ENCODE results near the gene GOLGA6L10.
"Not testable (repeated sequence)": the region's sequence is repeated elsewhere in the genome, so short reads cannot be mapped to it uniquely, and the experiment has no call there.

Gene GOLGA6L10

GRCh38 chr15:82362790-82363189 is 13.5 kb upstream of the GOLGA6L10 start:
- H3K9me3 Mint-ChIP-seq = not testable (repeated sequence)

DNA sequence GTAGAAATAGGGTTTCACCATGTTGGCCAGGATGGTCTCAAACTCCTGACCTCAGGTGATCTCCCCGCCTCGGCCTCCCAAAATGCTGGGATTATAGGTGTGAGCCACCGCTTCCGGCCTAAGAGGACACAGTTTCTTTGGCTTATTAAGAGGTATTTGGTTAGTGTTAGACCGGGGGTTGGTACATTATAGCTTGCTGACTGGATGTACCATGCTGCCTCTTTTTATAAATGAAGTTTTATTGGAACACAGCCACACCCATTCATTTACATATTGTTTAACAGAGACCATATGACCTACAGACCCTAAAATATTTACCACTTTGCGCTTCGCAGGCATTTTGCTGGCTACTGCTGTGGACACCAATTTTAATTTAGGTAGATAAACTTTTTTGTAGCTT is 11.3 kb upstream of the GOLGA6L10 start:
- not testable (repeated sequence) for DNase-seq (ENCODE audit: low spot score); H3K27ac Mint-ChIP-seq; H3K27me3 Mint-ChIP-seq (ENCODE audit: low read depth); H3K36me3 Mint-ChIP-seq (ENCODE audit: low read depth); H3K4me1 Mint-ChIP-seq (ENCODE audit: low read depth); H3K9me3 Mint-ChIP-seq; H3K4me3 Mint-ChIP-seq

More at GRCh38 chr15:82362790-82363189, 13.5 kb upstream of the GOLGA6L10 start:
- not testable (repeated sequence) for H3K4me1 Mint-ChIP-seq (ENCODE audit: low read depth); H3K36me3 Mint-ChIP-seq (ENCODE audit: low read depth); H3K27me3 Mint-ChIP-seq (ENCODE audit: low read depth); H3K27ac Mint-ChIP-seq; DNase-seq (ENCODE audit: low spot score); H3K4me3 Mint-ChIP-seq

- not testable (repeated sequence) for H3K27me3 Mint-ChIP-seq (ENCODE audit: low read depth); H3K4me1 Mint-ChIP-seq (ENCODE audit: low read depth); DNase-seq (ENCODE audit: low spot score); H3K36me3 Mint-ChIP-seq (ENCODE audit: low read depth); H3K9me3 Mint-ChIP-seq; H3K27ac Mint-ChIP-seq; H3K4me3 Mint-ChIP-seq
These were observed 5.8 kb upstream of the GOLGA6L10 start for GRCh38 chr15:82355055-82355454.

GRCh38 chr15:82354546-82354945 is 5.3 kb upstream of the GOLGA6L10 start:
- not testable (repeated sequence) for H3K4me3 Mint-ChIP-seq; H3K4me1 Mint-ChIP-seq (ENCODE audit: low read depth); H3K27me3 Mint-ChIP-seq (ENCODE audit: low read depth); DNase-seq (ENCODE audit: low spot score); H3K9me3 Mint-ChIP-seq; H3K27ac Mint-ChIP-seq; H3K36me3 Mint-ChIP-seq (ENCODE audit: low read depth)

DNA sequence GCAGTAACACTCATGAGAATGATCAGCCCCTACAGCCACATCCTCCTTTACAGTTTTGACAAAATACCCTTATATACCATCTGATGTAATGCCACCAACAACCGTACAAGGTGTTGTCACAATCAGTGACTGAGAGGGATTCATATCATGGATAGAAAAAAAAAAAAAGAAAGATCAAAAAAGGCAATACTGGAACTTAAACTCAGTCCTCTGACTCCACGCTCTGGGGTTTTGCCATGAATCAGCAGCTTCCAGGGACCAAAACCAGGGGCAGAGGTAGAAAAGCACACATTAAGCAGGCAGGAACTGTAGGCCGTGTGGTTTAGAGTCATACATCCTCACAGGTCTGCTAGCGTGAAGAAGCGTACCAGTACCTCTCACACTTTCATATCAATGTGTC is 1.6 kb downstream of the GOLGA6L10 start:
- H3K4me1 Mint-ChIP-seq (ENCODE audit: low read depth); H3K4me3 Mint-ChIP-seq; H3K9me3 Mint-ChIP-seq; H3K27me3 Mint-ChIP-seq (ENCODE audit: low read depth); H3K27ac Mint-ChIP-seq; H3K36me3 Mint-ChIP-seq (ENCODE audit: low read depth); DNase-seq (ENCODE audit: low spot score): not testable (repeated sequence)

GRCh38 chr15:82345176-82345575 is 4.1 kb downstream of the GOLGA6L10 start:
- H3K4me3 Mint-ChIP-seq; H3K27me3 Mint-ChIP-seq (ENCODE audit: low read depth); H3K27ac Mint-ChIP-seq; DNase-seq (ENCODE audit: low spot score); H3K9me3 Mint-ChIP-seq; H3K36me3 Mint-ChIP-seq (ENCODE audit: low read depth); H3K4me1 Mint-ChIP-seq (ENCODE audit: low read depth): not testable (repeated sequence)

GRCh38 chr15:82344421-82344820 is 4.9 kb downstream of the GOLGA6L10 start:
- DNase-seq (ENCODE audit: low spot score); H3K27ac Mint-ChIP-seq; H3K27me3 Mint-ChIP-seq (ENCODE audit: low read depth); H3K4me1 Mint-ChIP-seq (ENCODE audit: low read depth); H3K4me3 Mint-ChIP-seq; H3K9me3 Mint-ChIP-seq; H3K36me3 Mint-ChIP-seq (ENCODE audit: low read depth): not testable (repeated sequence)

GRCh38 chr15:82343851-82344250 is 5.4 kb downstream of the GOLGA6L10 start:
- not testable (repeated sequence) for H3K27me3 Mint-ChIP-seq (ENCODE audit: low read depth); H3K4me3 Mint-ChIP-seq; H3K9me3 Mint-ChIP-seq; H3K36me3 Mint-ChIP-seq (ENCODE audit: low read depth); H3K4me1 Mint-ChIP-seq (ENCODE audit: low read depth); H3K27ac Mint-ChIP-seq; DNase-seq (ENCODE audit: low spot score)

- not testable (repeated sequence) for H3K4me1 Mint-ChIP-seq (ENCODE audit: low read depth); H3K27me3 Mint-ChIP-seq (ENCODE audit: low read depth); H3K4me3 Mint-ChIP-seq; H3K9me3 Mint-ChIP-seq; DNase-seq (ENCODE audit: low spot score); H3K27ac Mint-ChIP-seq; H3K36me3 Mint-ChIP-seq (ENCODE audit: low read depth)
These were observed 6.5 kb downstream of the GOLGA6L10 start for GRCh38 chr15:82342632-82343374.

- H3K36me3 Mint-ChIP-seq (ENCODE audit: low read depth); H3K27me3 Mint-ChIP-seq (ENCODE audit: low read depth); H3K4me3 Mint-ChIP-seq; DNase-seq (ENCODE audit: low spot score); H3K4me1 Mint-ChIP-seq (ENCODE audit: low read depth); H3K27ac Mint-ChIP-seq; H3K9me3 Mint-ChIP-seq: not testable (repeated sequence)
These were observed 10.7 kb downstream of the GOLGA6L10 start for GRCh38 chr15:82338573-82338972.

DNA sequence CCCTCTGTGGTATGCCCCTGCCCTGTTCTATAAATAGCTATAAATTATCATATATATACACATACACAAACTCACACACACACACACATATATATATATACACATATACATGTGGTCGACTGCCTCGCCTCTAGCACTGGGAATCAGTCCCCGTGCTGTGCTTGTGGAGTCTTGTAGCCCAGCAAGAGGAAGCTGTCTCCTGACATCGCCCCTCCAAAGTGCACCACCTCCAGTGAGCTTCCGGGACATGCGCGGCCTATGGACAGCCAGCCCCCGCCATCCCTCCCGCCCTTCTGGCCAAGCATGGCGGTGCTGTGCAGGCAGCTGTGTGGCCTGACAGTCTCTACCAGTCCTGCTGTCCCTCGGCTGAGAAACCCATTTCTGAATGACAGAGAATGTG is 11.2 kb downstream of the GOLGA6L10 start:
- DNase-seq (ENCODE audit: low spot score); H3K9me3 Mint-ChIP-seq; H3K4me1 Mint-ChIP-seq (ENCODE audit: low read depth); H3K36me3 Mint-ChIP-seq (ENCODE audit: low read depth); H3K27me3 Mint-ChIP-seq (ENCODE audit: low read depth); H3K27ac Mint-ChIP-seq; H3K4me3 Mint-ChIP-seq: not testable (repeated sequence)

DNA sequence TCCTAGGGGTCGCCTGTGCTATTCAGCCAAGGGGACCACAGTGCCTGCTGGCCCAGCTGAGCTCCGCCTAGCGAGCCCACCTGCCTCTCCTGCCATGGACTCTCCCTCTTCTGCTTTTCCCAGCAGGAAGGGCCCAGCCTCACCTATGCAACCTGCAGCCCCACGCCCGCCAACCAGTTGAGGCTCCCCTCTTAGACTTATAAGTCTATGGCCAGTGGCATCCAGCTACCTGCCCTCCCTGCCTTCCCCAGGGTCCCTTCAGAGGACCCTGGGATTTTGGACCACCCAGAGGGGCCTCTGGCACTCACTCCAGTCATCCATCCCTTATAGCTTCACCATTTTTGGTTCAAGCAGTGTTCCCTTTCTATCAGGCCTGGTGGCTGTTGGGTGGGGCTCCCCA is 12.2 kb downstream of the GOLGA6L10 start:
- not testable (repeated sequence) for DNase-seq (ENCODE audit: low spot score); H3K4me3 Mint-ChIP-seq

GRCh38 chr15:82336180-82336647 is 13.1 kb downstream of the GOLGA6L10 start:
- not testable (repeated sequence) for H3K36me3 Mint-ChIP-seq (ENCODE audit: low read depth); H3K27ac Mint-ChIP-seq; H3K4me3 Mint-ChIP-seq; H3K4me1 Mint-ChIP-seq (ENCODE audit: low read depth); DNase-seq (ENCODE audit: low spot score); H3K27me3 Mint-ChIP-seq (ENCODE audit: low read depth); H3K9me3 Mint-ChIP-seq

More for the DNA sequence above, 12.2 kb downstream of the GOLGA6L10 start:
- not testable (repeated sequence) for H3K4me1 Mint-ChIP-seq (ENCODE audit: low read depth); H3K27ac Mint-ChIP-seq; H3K27me3 Mint-ChIP-seq (ENCODE audit: low read depth); H3K9me3 Mint-ChIP-seq; H3K36me3 Mint-ChIP-seq (ENCODE audit: low read depth)

GRCh38 chr15:82335006-82335405 is 14.3 kb downstream of the GOLGA6L10 start:
- not testable (repeated sequence) for H3K4me1 Mint-ChIP-seq (ENCODE audit: low read depth); H3K9me3 Mint-ChIP-seq; H3K27me3 Mint-ChIP-seq (ENCODE audit: low read depth); H3K4me3 Mint-ChIP-seq; H3K36me3 Mint-ChIP-seq (ENCODE audit: low read depth); DNase-seq (ENCODE audit: low spot score); H3K27ac Mint-ChIP-seq

GRCh38 chr15:82334554-82334932 is 14.7 kb downstream of the GOLGA6L10 start:
- not testable (repeated sequence) for H3K4me1 Mint-ChIP-seq (ENCODE audit: low read depth); H3K27ac Mint-ChIP-seq; H3K27me3 Mint-ChIP-seq (ENCODE audit: low read depth); H3K4me3 Mint-ChIP-seq; H3K9me3 Mint-ChIP-seq; DNase-seq (ENCODE audit: low spot score); H3K36me3 Mint-ChIP-seq (ENCODE audit: low read depth)

All from T-helper 2 cell treated with Interferon-gamma antibody and Interleukin-4, amounts not matched to agents 5 μg/mL and 100 μg/mL, for 36 hours (primary cell).